Endodermal cell (in vitro differentiated cells): ENCODE data around the gene EFCAB6. TPM values are rescaled to one million over a fixed set of nuclear protein-coding genes. Genes with fewer than 3 reads are reported as not detected.

Experiments
- DNase-seq: peaks from one replicate; pipeline ENCODE4 v3.0.0-alpha.2; 2017
- H3K27ac ChIP-seq: 2 replicates; pipeline ENCODE4 v1.5.1; 2013; ENCODE audit warnings: mild to moderate bottlenecking, low read depth, low read length, moderate library complexity
- H3K27me3 ChIP-seq: 2 replicates; pipeline ENCODE4 v1.6.1; 2013; ENCODE audit warnings: mild to moderate bottlenecking, low read length, moderate library complexity; ENCODE audit not compliant: insufficient read depth, control insufficient read depth, poor library complexity, severe bottlenecking
- H3K36me3 ChIP-seq: 2 replicates; pipeline ENCODE4 v1.7.0; 2013; ENCODE audit warnings: mild to moderate bottlenecking, low read length, moderate library complexity; ENCODE audit not compliant: control insufficient read depth, insufficient read depth
- H3K4me1 ChIP-seq: one replicate; pipeline ENCODE4 v1.7.0; 2013; ENCODE audit warnings: low read length; ENCODE audit not compliant: control insufficient read depth, insufficient read depth
- H3K4me3 ChIP-seq: 2 replicates; pipeline ENCODE4 v1.5.1; 2013; ENCODE audit warnings: mild to moderate bottlenecking, low read length, moderate library complexity
- H3K9ac ChIP-seq: 2 replicates; pipeline ENCODE4 v1.6.1; 2013; ENCODE audit warnings: mild to moderate bottlenecking, low read length, moderate library complexity; ENCODE audit not compliant: poor library complexity, severe bottlenecking; ENCODE audit errors: extremely low read depth
- H3K9me3 ChIP-seq: 2 replicates; pipeline ENCODE4 v1.6.1; 2013; ENCODE audit warnings: mild to moderate bottlenecking, low read length, moderate library complexity; ENCODE audit not compliant: control insufficient read depth
- H3K27ac Mint-ChIP-seq: 2 replicates; pipeline ENCODE4 v1.8.0; 2020; ENCODE audit warnings: mixed read lengths
- H3K27me3 Mint-ChIP-seq: 2 replicates; pipeline ENCODE4 v1.8.0; 2021; ENCODE audit warnings: mild to moderate bottlenecking, mixed read lengths; ENCODE audit not compliant: insufficient read depth
- H3K36me3 Mint-ChIP-seq: 2 replicates; pipeline ENCODE4 v1.8.0; 2020; ENCODE audit warnings: low read depth, mixed read lengths
- H3K4me1 Mint-ChIP-seq: 2 replicates; pipeline ENCODE4 v1.8.0; 2020; ENCODE audit warnings: mixed read lengths
- H3K4me3 Mint-ChIP-seq: 2 replicates; pipeline ENCODE4 v1.8.0; 2020; ENCODE audit warnings: mild to moderate bottlenecking, moderate library complexity, mixed read lengths
- H3K9me3 Mint-ChIP-seq: 2 replicates; pipeline ENCODE4 v1.8.0; 2020; ENCODE audit warnings: mild to moderate bottlenecking, mixed read lengths
- WGBS, 2 experiments: methylation state at CpG; one replicate each; pipeline versions ENCODE4 v1.1.5 to v1.1.7; 2013; ENCODE audit warnings: missing lambda C conversion rate in 2 of 2, mixed read lengths in 1 of 2; ENCODE audit not compliant: insufficient coverage in 1 of 2, insufficient read length in 1 of 2; 5-methylcytosine and 5-hydroxymethylcytosine counted together
- total RNA-seq, 2 donors: library from RNA; stranded (reverse); fragmentation: NEBNext Ultra II Directional in 1 of 2; extraction: Animal tissue kit (Norgen Biotek cat#: 25700) in 1 of 2; gene quantifications; 2 replicates in 1 of 2; 3 replicates in 1 of 2; pipeline ENCODE4 v1.2.1, GENCODE V29; 2021
- TF ChIP-seq, protein P1 (sequence below): fragments of 200-600 bp; sonication (generic); conservative IDR thresholded peaks from 2 replicates; pipeline ENCODE4 v1.5.0; 2021; ENCODE audit warnings: antibody characterized with exemption, mild to moderate bottlenecking

Gene EFCAB6
- total RNA-seq, 2 donors from 2014 or later, result 1.8 to 2.0 TPM

DNA sequence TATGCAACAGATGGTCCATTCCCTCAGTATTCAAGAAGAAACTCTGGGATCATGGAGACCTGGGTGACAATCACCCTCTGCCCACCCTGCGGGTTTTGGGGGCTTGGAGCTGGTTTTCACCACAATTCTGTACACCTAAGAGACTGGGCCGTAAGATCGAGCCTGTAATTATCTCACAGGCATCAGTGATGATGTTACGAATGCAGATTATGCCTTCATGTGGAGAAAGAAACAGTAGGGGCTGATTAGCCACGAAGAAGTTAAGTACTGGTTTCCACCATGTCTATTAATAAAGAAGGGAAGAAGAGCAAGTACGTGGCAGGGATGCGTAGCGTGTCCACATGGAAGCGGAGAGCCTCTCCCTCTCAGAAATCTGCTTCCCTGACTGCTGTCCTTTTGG, 5.3 kb upstream of the EFCAB6 start:
- Mint-ChIP-seq H3K27ac (no peak overlapping the region), H3K4me1 (peaks cover 18% of the 10 kb centered on the region), H3K4me3 (no peak overlapping the region), H3K27me3 (no peaks in the 10 kb centered on the region), H3K9me3 (no peaks in the 10 kb centered on the region), H3K36me3 (peaks cover 5% of the 10 kb centered on the region)
- H3K4me3 ChIP-seq, result no peak overlapping the region
- peaks cover 6% of the 10 kb centered on the region for H3K4me1 ChIP-seq
- TF ChIP-seq, protein P1, sequence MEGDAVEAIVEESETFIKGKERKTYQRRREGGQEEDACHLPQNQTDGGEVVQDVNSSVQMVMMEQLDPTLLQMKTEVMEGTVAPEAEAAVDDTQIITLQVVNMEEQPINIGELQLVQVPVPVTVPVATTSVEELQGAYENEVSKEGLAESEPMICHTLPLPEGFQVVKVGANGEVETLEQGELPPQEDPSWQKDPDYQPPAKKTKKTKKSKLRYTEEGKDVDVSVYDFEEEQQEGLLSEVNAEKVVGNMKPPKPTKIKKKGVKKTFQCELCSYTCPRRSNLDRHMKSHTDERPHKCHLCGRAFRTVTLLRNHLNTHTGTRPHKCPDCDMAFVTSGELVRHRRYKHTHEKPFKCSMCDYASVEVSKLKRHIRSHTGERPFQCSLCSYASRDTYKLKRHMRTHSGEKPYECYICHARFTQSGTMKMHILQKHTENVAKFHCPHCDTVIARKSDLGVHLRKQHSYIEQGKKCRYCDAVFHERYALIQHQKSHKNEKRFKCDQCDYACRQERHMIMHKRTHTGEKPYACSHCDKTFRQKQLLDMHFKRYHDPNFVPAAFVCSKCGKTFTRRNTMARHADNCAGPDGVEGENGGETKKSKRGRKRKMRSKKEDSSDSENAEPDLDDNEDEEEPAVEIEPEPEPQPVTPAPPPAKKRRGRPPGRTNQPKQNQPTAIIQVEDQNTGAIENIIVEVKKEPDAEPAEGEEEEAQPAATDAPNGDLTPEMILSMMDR, result no peak
- no peak overlapping the region for H3K27ac ChIP-seq
- no peak for DNase-seq
- WGBS, 2 experiments, result 89 to 93% methylated on average over 8 to 9 of the region's 9 CpGs
- H3K36me3 ChIP-seq, result no peaks in the 10 kb centered on the region
- H3K9ac ChIP-seq, result no peak overlapping the region
- H3K27me3 ChIP-seq, result no peaks in the 10 kb centered on the region
- H3K9me3 ChIP-seq, result no peaks in the 10 kb centered on the region

GRCh38 chr22:43814264-43814663, 2.2 kb upstream of the EFCAB6 start:
- H3K9ac ChIP-seq, result no peak overlapping the region
- H3K4me3 ChIP-seq, result no peak overlapping the region
- Mint-ChIP-seq H3K4me3 (no peak overlapping the region), H3K36me3 (peaks cover 5% of the 10 kb centered on the region), H3K9me3 (no peaks in the 10 kb centered on the region), H3K27me3 (peaks cover 3% of the 10 kb centered on the region), H3K4me1 (peaks cover 14% of the 10 kb centered on the region), H3K27ac (no peak overlapping the region)
- peaks cover 6% of the 10 kb centered on the region for H3K4me1 ChIP-seq
- 90 to 92% methylated on average over 4 to 5 of the region's 5 CpGs for whole genome bisulfite sequencing, 2 experiments
- no peak for DNase-seq
- H3K27me3 ChIP-seq, result no peaks in the 10 kb centered on the region
- H3K36me3 ChIP-seq, result no peaks in the 10 kb centered on the region
- H3K9me3 ChIP-seq, result no peaks in the 10 kb centered on the region
- TF ChIP-seq, protein P1, result no peak
- H3K27ac ChIP-seq, result no peak overlapping the region

GRCh38 chr22:43812890-43813289, 785 bp upstream of the EFCAB6 start:
- DNase-seq, result no peak
- H3K27me3 ChIP-seq, result no peaks in the 10 kb centered on the region
- no peak overlapping the region for H3K27ac ChIP-seq
- Mint-ChIP-seq H3K4me1 (peaks cover 14% of the 10 kb centered on the region), H3K4me3 (peak overlapping the region; percentile 81), H3K27me3 (peaks cover 3% of the 10 kb centered on the region), H3K36me3 (peaks cover 5% of the 10 kb centered on the region), H3K27ac (peak overlapping the region; percentile 93), H3K9me3 (no peaks in the 10 kb centered on the region)
- no peaks in the 10 kb centered on the region for H3K36me3 ChIP-seq
- WGBS, 2 experiments, result 19% methylated on average over 6 of the region's 6 CpGs
- TF ChIP-seq, protein P1, result no peak
- peak overlapping the region; percentile 61 for H3K9ac ChIP-seq
- H3K9me3 ChIP-seq, result no peaks in the 10 kb centered on the region
- H3K4me1 ChIP-seq, result peaks cover 6% of the 10 kb centered on the region
- H3K4me3 ChIP-seq, result peak overlapping the region; percentile 93
